KG1 (cell line): ENCODE data around the gene STEEP1.

Experiments used
- DNase-seq: peaks from one replicate; lab custom pipeline; 2025; lab: John Stamatoyannopoulos, UW

STEEP1 gene

GRCh38 chrX:119488749-119489148 lies 76.5 kb downstream of the STEEP1 start:
- peak; percentile 2 for DNase-seq
